H1 (cell line): ENCODE data around the gene GCH1. TPM values are rescaled to one million over a fixed set of nuclear protein-coding genes. Genes with fewer than 3 reads are reported as not detected.

Experiments
- CTCF ChIA-PET: fragments of 300-600 bp; sonication (Branson Sonifier 250); formaldehyde crosslinking; loops from one replicate; lab custom pipeline; 2021; ENCODE audit not compliant: partially characterized antibody; lab: Charles Lee
- POLR2A ChIA-PET: fragments of 300-600 bp; sonication (Branson Sonifier 250); formaldehyde crosslinking; loops from one replicate; lab custom pipeline; 2021; ENCODE audit warnings: inconsistent platforms; ENCODE audit not compliant: partially characterized antibody; lab: Charles Lee
- DNase-seq, 2 experiments: peaks; one replicate each; pipeline versions ENCODE4 v3.0.0 to v3.0.0-alpha.2; 2010 to 2022; ENCODE audit warnings: low spot score in 2 of 2, low read depth in 1 of 2, mixed read lengths in 1 of 2
- FAIRE-seq: peaks from 2 replicates; lab custom pipeline; 2011; peaks lifted over from hg19 to GRCh38; lab: Jason Lieb, UNC
- H2AFZ ChIP-seq: 2 replicates; pipeline ENCODE4 v1.8.1; 2012; ENCODE audit warnings: low read length, inconsistent platforms
- H2AK5ac ChIP-seq: 2 replicates; pipeline ENCODE4 v1.6.1; 2013; ENCODE audit warnings: low read depth, low read length
- H2BK120ac ChIP-seq: replicated peaks from 2 replicates; pipeline ENCODE3; 2013; ENCODE audit warnings: low read depth, low read length, inconsistent platforms
- H2BK12ac ChIP-seq: 2 replicates; pipeline ENCODE4 v1.6.1; 2013; ENCODE audit warnings: low read depth, low read length
- H2BK15ac ChIP-seq: 2 replicates; pipeline ENCODE4 v1.6.1; 2013; ENCODE audit warnings: low read length
- H2BK20ac ChIP-seq: 2 replicates; pipeline ENCODE4 v1.6.1; 2013; ENCODE audit warnings: low read length
- H2BK5ac ChIP-seq: 2 replicates; pipeline ENCODE4 v1.6.1; 2013; ENCODE audit warnings: low read depth, low read length
- H3K14ac ChIP-seq: 2 replicates; pipeline ENCODE4 v1.6.1; 2013; ENCODE audit warnings: inconsistent platforms; ENCODE audit not compliant: insufficient read length
- H3K18ac ChIP-seq: 2 replicates; pipeline ENCODE4 v1.6.1; 2013; ENCODE audit warnings: low read length; ENCODE audit errors: extremely low read depth
- H3K23ac ChIP-seq: 2 replicates; pipeline ENCODE4 v1.6.1; 2013; ENCODE audit warnings: inconsistent platforms; ENCODE audit not compliant: insufficient read length
- H3K23me2 ChIP-seq: 2 replicates; pipeline ENCODE4 v1.6.1; 2013; ENCODE audit warnings: low read depth, low read length
- H3K27ac ChIP-seq: 2 replicates; pipeline ENCODE4 v1.6.1; 2011; ENCODE audit warnings: low read depth, low read length, inconsistent platforms
- H3K27me3 ChIP-seq, 4 experiments: replicated peaks in 1 of 4; 1 replicate in 1 of 4; 2 replicates in 3 of 4; pipeline versions ENCODE4 v1.6.1 to v1.8.1; 2011 to 2013; ENCODE audit warnings: low read length in 3 of 4, mild to moderate bottlenecking in 3 of 4, inconsistent platforms in 2 of 4, mixed read lengths in 2 of 4, moderate library complexity in 1 of 4; ENCODE audit not compliant: control insufficient read depth in 3 of 4, insufficient read depth in 3 of 4; ENCODE audit errors: extremely low read depth in 1 of 4
- H3K36me3 ChIP-seq, 4 experiments: 2 replicates each; pipeline versions ENCODE4 v1.6.1 to v1.8.1; 2011 to 2013; ENCODE audit warnings: mild to moderate bottlenecking in 4 of 4, low read length in 3 of 4, moderate library complexity in 2 of 4, control low read depth in 1 of 4, inconsistent platforms in 1 of 4; ENCODE audit not compliant: insufficient read depth in 4 of 4, control insufficient read depth in 2 of 4
- H3K4ac ChIP-seq: replicated peaks from 2 replicates; pipeline ENCODE3; 2013; ENCODE audit warnings: low read length, low read depth, mixed read lengths, inconsistent platforms; ENCODE audit not compliant: insufficient read length
- H3K4me1 ChIP-seq, 4 experiments: replicated peaks in 1 of 4; 1 replicate in 1 of 4; 2 replicates in 3 of 4; pipeline versions ENCODE4 v1.6.1 to v1.8.1; 2011 to 2013; ENCODE audit warnings: low read length in 3 of 4, inconsistent platforms in 2 of 4, mixed read lengths in 1 of 4; ENCODE audit not compliant: insufficient read depth in 4 of 4, control insufficient read depth in 3 of 4
- H3K4me2 ChIP-seq, 2 experiments: 2 replicates each; pipeline versions ENCODE4 v1.6.1 to v1.8.1; 2011 to 2013; ENCODE audit warnings: low read depth in 2 of 2, low read length in 2 of 2, control low read depth in 1 of 2, inconsistent platforms in 1 of 2, mild to moderate bottlenecking in 1 of 2; ENCODE audit not compliant: insufficient read depth in 1 of 2
- H3K4me3 ChIP-seq, 4 experiments: fragments of 200-600, 300-600 bp in 1 of 4; sonication (generic), shearing (Covaris generic), sonication (Bioruptor Twin) in 1 of 4; 2 replicates each; pipeline versions ENCODE4 v1.5.1 to v1.8.1; 2011 to 2016; ENCODE audit warnings: low read length in 4 of 4, low read depth in 3 of 4, control low read depth in 2 of 4, inconsistent platforms in 2 of 4, mild to moderate bottlenecking in 2 of 4, mixed read lengths in 1 of 4, moderate library complexity in 1 of 4; ENCODE audit not compliant: insufficient read depth in 2 of 4; ENCODE audit errors: extremely low read depth in 1 of 4
- H3K56ac ChIP-seq: replicated peaks from 2 replicates; pipeline ENCODE3; 2013; ENCODE audit warnings: low read depth, mild to moderate bottlenecking, mixed read lengths, low read length, inconsistent platforms; ENCODE audit not compliant: insufficient read length
- H3K79me1 ChIP-seq: 2 replicates; pipeline ENCODE4 v1.6.1; 2013; ENCODE audit warnings: low read depth, low read length, control low read depth
- H3K79me2 ChIP-seq, 2 experiments: 2 replicates each; pipeline versions ENCODE4 v1.6.1 to v1.8.1; 2012 to 2013; ENCODE audit warnings: low read length in 2 of 2, mild to moderate bottlenecking in 2 of 2, inconsistent platforms in 1 of 2; ENCODE audit not compliant: insufficient read depth in 2 of 2, control insufficient read depth in 1 of 2
- H3K9ac ChIP-seq, 4 experiments: replicated peaks in 1 of 4; 1 replicate in 1 of 4; 2 replicates in 3 of 4; pipeline versions ENCODE4 v1.6.1 to v1.8.1; 2011 to 2013; ENCODE audit warnings: low read depth in 3 of 4, low read length in 3 of 4, control low read depth in 2 of 4, mild to moderate bottlenecking in 2 of 4, moderate library complexity in 2 of 4, inconsistent platforms in 1 of 4; ENCODE audit errors: extremely low read depth in 1 of 4
- H3K9me3 ChIP-seq, 2 experiments: 2 replicates each; pipeline versions ENCODE4 v1.6.1 to v1.8.1; 2012 to 2013; ENCODE audit warnings: mild to moderate bottlenecking in 2 of 2, moderate library complexity in 2 of 2, control low read depth in 1 of 2, inconsistent platforms in 1 of 2, low read depth in 1 of 2, low read length in 1 of 2, mixed read lengths in 1 of 2; ENCODE audit not compliant: insufficient read depth in 2 of 2
- H4K20me1 ChIP-seq, 2 experiments: replicated peaks in 1 of 2; 2 replicates each; pipeline versions ENCODE3 to v1.8.1; 2011 to 2013; ENCODE audit warnings: inconsistent platforms in 2 of 2, low read length in 2 of 2, mild to moderate bottlenecking in 1 of 2; ENCODE audit not compliant: insufficient read depth in 2 of 2, control insufficient read depth in 1 of 2
- H4K5ac ChIP-seq: 2 replicates; pipeline ENCODE4 v1.6.1; 2013; ENCODE audit warnings: low read length, low read depth, mixed read lengths, inconsistent platforms; ENCODE audit not compliant: insufficient read length
- H4K8ac ChIP-seq: 2 replicates; pipeline ENCODE4 v1.8.0; 2013; ENCODE audit warnings: mild to moderate bottlenecking, moderate library complexity, low read length, inconsistent platforms; ENCODE audit not compliant: insufficient read depth; ENCODE audit errors: extremely low read depth
- H4K91ac ChIP-seq: replicated peaks from 2 replicates; pipeline ENCODE3; 2013; ENCODE audit warnings: low read length, mixed read lengths, inconsistent platforms; ENCODE audit not compliant: insufficient read length
- BACH1 ChIP-seq: IDR thresholded peaks from 2 replicates; pipeline ENCODE4 v1.6.1; 2012; ENCODE audit warnings: low read length, improper control_type of control experiment
- CBX8 ChIP-seq: fragments of 300-800, 300-1000 bp; sonication (generic); IDR thresholded peaks from 2 replicates; pipeline ENCODE4 v1.7.1; 2016; ENCODE audit warnings: low read depth, low read length, borderline replicate concordance
- CHD1 ChIP-seq: IDR thresholded peaks from 2 replicates; pipeline ENCODE4 v1.6.1; 2012; ENCODE audit warnings: low read depth, low read length, improper control_type of control experiment
- EP300 ChIP-seq, 2 experiments: IDR thresholded peaks; 1 replicate in 1 of 2; 2 replicates in 1 of 2; pipeline ENCODE4 v1.6.1; 2011 to 2012; ENCODE audit warnings: low read depth in 2 of 2, low read length in 2 of 2, mild to moderate bottlenecking in 2 of 2, borderline replicate concordance in 1 of 2, inconsistent platforms in 1 of 2, moderate library complexity in 1 of 2
- GTF2F1 ChIP-seq: IDR thresholded peaks from 2 replicates; pipeline ENCODE4 v1.6.1; 2012; ENCODE audit warnings: low read depth, low read length, improper control_type of control experiment, borderline replicate concordance
- RNF2 ChIP-seq: fragments of 200-900, 300-1000 bp; sonication (generic); IDR thresholded peaks from 2 replicates; pipeline ENCODE4 v1.7.1; 2016; ENCODE audit warnings: borderline replicate concordance, low read depth, mild to moderate bottlenecking, antibody characterized with exemption, low read length; ENCODE audit not compliant: poor library complexity, severe bottlenecking; ENCODE audit errors: missing control alignments
- SIRT6 ChIP-seq: IDR thresholded peaks from one replicate; pipeline ENCODE4 v1.7.1; 2012; ENCODE audit warnings: low read length, inconsistent platforms
- TAF7 ChIP-seq: optimal IDR thresholded peaks from 2 replicates; pipeline ENCODE3; 2011; ENCODE audit warnings: low read depth, mild to moderate bottlenecking, inconsistent platforms, low read length, moderate library complexity, borderline replicate concordance
- TBP ChIP-seq: IDR thresholded peaks from 2 replicates; pipeline ENCODE4 v1.6.1; 2011; ENCODE audit warnings: low read depth, low read length, improper control_type of control experiment
- WGBS, 2 experiments: shearing (Covaris generic) in 1 of 2; methylation state at CpG; one replicate each; pipeline versions ENCODE4 v1.1.6 to v1.1.7; 2013 to 2015; ENCODE audit warnings: low lambda C conversion rate in 2 of 2, mixed read lengths in 2 of 2, inconsistent platforms in 1 of 2, low coverage in 1 of 2, missing lambda C conversion rate in 1 of 2; ENCODE audit not compliant: insufficient replicate concordance in 2 of 2, insufficient coverage in 1 of 2, insufficient read length in 1 of 2; ENCODE audit errors: extremely low coverage in 1 of 2, missing lambda C conversion rate in 1 of 2; 5-methylcytosine and 5-hydroxymethylcytosine counted together
- polyA plus RNA-seq, 7 experiments: library from polyadenylated mRNA; depleted of rRNA in 3 of 7; stranded (reverse) in 5 of 7; unstranded in 2 of 7; fragments of >200 nt in 5 of 7; fragments of 200-250 nt in 2 of 7; gene quantifications; 1 replicate in 5 of 7; 2 replicates in 1 of 7; 4 replicates in 1 of 7; pipeline versions ENCODE4 v1.2.1 to v1.2.3, GENCODE V29; 2011 to 2013; ENCODE audit warnings: missing spikeins in 2 of 7, mixed read lengths in 2 of 7
- total RNA-seq: library from RNA; stranded (reverse); fragmentation: NEBNext Ultra II Directional; extraction: Animal tissue kit (Norgen Biotek cat#: 25700); gene quantifications from 2 replicates; pipeline ENCODE4 v1.2.1, GENCODE V29; 2021

GCH1 gene
- total and polyA plus RNA-seq, 2 of the 8 experiments (the other 6 are each of a cell fraction or from before 2014, with no cell fraction given) = 7.3 to 7.9 TPM

DNA sequence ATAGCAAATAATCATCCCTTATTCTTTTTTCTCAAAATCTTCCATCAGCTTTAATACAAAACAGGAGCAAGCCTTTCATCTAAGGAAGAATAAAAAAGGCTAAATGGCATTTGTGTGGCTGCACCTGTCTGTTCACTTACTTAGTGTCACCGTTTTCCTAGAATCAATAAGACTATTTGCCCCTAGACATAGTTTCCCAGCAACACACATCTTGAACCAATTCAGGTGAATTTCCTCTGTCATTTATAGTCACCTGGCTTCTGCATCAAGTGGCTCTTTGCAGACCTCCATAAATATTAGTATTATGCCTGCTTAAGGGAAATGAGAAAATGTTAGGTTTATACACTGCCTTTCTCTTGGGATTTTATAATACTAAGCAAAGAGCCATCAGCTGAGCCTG is 17.4 kb upstream of the GCH1 start:
- no peaks in the 10 kb centered on the region for H3K27me3 ChIP-seq
- no peak overlapping the region for H3K14ac ChIP-seq
- DNase-seq (no peak), FAIRE-seq (no peak)
- H3K4me3 ChIP-seq = no peak overlapping the region
- H4K20me1 ChIP-seq = no peaks in the 10 kb centered on the region
- no peak overlapping the region for H2BK20ac ChIP-seq
- H3K79me2 ChIP-seq = no peaks in the 10 kb centered on the region
- H3K23ac ChIP-seq = no peak overlapping the region
- no peaks in the 10 kb centered on the region; the same call in 1 of the 2 replicates for H3K23me2 ChIP-seq
- no peak overlapping the region for H2BK12ac ChIP-seq
- POLR2A ChIA-PET = interaction anchor here (2.3 kb wide), 1 partner anchor 17 kb away, joined by 11 read pairs; the partner anchor contains the start of gene GCH1
- WGBS, 2 experiments = 95% methylated on average over 1 of the region's 1 CpG; no CpG with 5 or more reads in 1 of the 2 experiments
- no peak overlapping the region for H4K91ac ChIP-seq
- H2AK5ac ChIP-seq = no peak overlapping the region
- no peak overlapping the region for H3K56ac ChIP-seq
- no peak overlapping the region for H4K5ac ChIP-seq
- no peaks in the 10 kb centered on the region for H3K4me1 ChIP-seq
- H2BK5ac ChIP-seq = no peak overlapping the region
- CTCF ChIA-PET = no interaction called here
- no peaks in the 10 kb centered on the region for H3K9me3 ChIP-seq
- no peak overlapping the region for H4K8ac ChIP-seq
- H3K79me1 ChIP-seq = no peaks in the 10 kb centered on the region
- H3K4ac ChIP-seq = no peak overlapping the region
- no peak overlapping the region for H3K9ac ChIP-seq
- H3K36me3 ChIP-seq = no peaks in the 10 kb centered on the region
- H3K27ac ChIP-seq = no peak overlapping the region
- no peak overlapping the region for H3K18ac ChIP-seq
- no peak overlapping the region for H2BK120ac ChIP-seq
- no peak overlapping the region for H2AFZ ChIP-seq
- H3K4me2 ChIP-seq = no peak overlapping the region
- no peak overlapping the region for H2BK15ac ChIP-seq
- TF ChIP-seq RNF2 = no peak
- no peak for TF ChIP-seq GTF2F1
- TF ChIP-seq TBP = no peak
- TF ChIP-seq EP300 (IDR thresholded peaks at IDR 0.05; ENCODE audit: borderline replicate concordance in 1 of 2, low read depth in 2 of 2, low read length in 2 of 2) = no peak
- TF ChIP-seq SIRT6 = no peak
- no peak for TF ChIP-seq CHD1
- TF ChIP-seq CBX8 = no peak
- TF ChIP-seq TAF7 = no peak
- TF ChIP-seq BACH1 = no peak
